Osteoblast (primary cell): Measurements from ENCODE around the gene FBRS. TPM values are rescaled to one million over a fixed set of nuclear protein-coding genes. Genes with fewer than 3 reads are reported as not detected.

Experiments used
- DNase-seq: peaks from one replicate; pipeline ENCODE4 v3.0.0; 2011; ENCODE audit warnings: low spot score, mixed read lengths; ENCODE audit not compliant: insufficient read length; ENCODE audit errors: missing footprints
- H2AFZ ChIP-seq: 2 replicates; pipeline ENCODE4 v1.6.0; 2011; ENCODE audit warnings: mild to moderate bottlenecking, low read length
- H3K27ac ChIP-seq: 2 replicates; pipeline ENCODE4 v1.5.1; 2011; ENCODE audit warnings: mild to moderate bottlenecking, low read depth, low read length, moderate library complexity
- H3K27me3 ChIP-seq: 2 replicates; pipeline ENCODE4 v1.6.0; 2012; ENCODE audit warnings: mild to moderate bottlenecking, control low read depth, inconsistent platforms, low read length, moderate library complexity; ENCODE audit not compliant: insufficient read depth
- H3K36me3 ChIP-seq: 2 replicates; pipeline ENCODE4 v1.5.1; 2011; ENCODE audit warnings: mild to moderate bottlenecking, low read length, control low read depth, moderate library complexity; ENCODE audit not compliant: insufficient read depth
- H3K4me1 ChIP-seq: 2 replicates; pipeline ENCODE4 v1.5.1; 2011; ENCODE audit warnings: mild to moderate bottlenecking, low read length, control low read depth, moderate library complexity; ENCODE audit not compliant: insufficient read depth
- H3K4me2 ChIP-seq: 2 replicates; pipeline ENCODE4 v1.6.0; 2011; ENCODE audit warnings: mild to moderate bottlenecking, low read length; ENCODE audit not compliant: insufficient read depth
- H3K4me3 ChIP-seq: fragments of 200-600 bp; sonication (generic); 3 replicates; pipeline ENCODE4 v1.5.1; 2012; ENCODE audit warnings: mild to moderate bottlenecking, low read length, inconsistent platforms; ENCODE audit not compliant: insufficient read depth
- H3K79me2 ChIP-seq: 2 replicates; pipeline ENCODE4 v1.6.0; 2012; ENCODE audit warnings: mild to moderate bottlenecking, low read length, control low read depth, inconsistent platforms; ENCODE audit not compliant: insufficient read depth
- H3K9me3 ChIP-seq: 2 replicates; pipeline ENCODE4 v1.5.1; 2011; ENCODE audit warnings: low read depth, low read length, control low read depth
- H4K20me1 ChIP-seq: 2 replicates; pipeline ENCODE4 v1.6.0; 2012; ENCODE audit warnings: mild to moderate bottlenecking, low read length, control low read depth; ENCODE audit not compliant: insufficient read depth
- CTCF ChIP-seq: IDR thresholded peaks from 2 replicates; pipeline ENCODE4 v1.5.1; 2011; ENCODE audit warnings: mild to moderate bottlenecking, low read depth, low read length, moderate library complexity; ENCODE audit errors: extremely low read depth
- total RNA-seq: library from RNA; depleted of rRNA; stranded (reverse); fragments of >200 nt; gene quantifications from 2 replicates; pipeline ENCODE4 v1.2.3, GENCODE V29; 2012

Gene FBRS
- total RNA-seq, 1 donor, result 30.8 TPM

- H3K4me3 ChIP-seq, result no peak overlapping the region
- peaks cover 43% of the 10 kb centered on the region for H3K79me2 ChIP-seq
- H4K20me1 ChIP-seq, result peaks cover 27% of the 10 kb centered on the region
- H3K27ac ChIP-seq, result no peak overlapping the region
- H3K4me1 ChIP-seq, result peaks cover 10% of the 10 kb centered on the region
- H3K4me2 ChIP-seq, result no peak overlapping the region
- H3K27me3 ChIP-seq, result no peaks in the 10 kb centered on the region
- DNase-seq, result no peak
- H3K36me3 ChIP-seq, result peaks cover 69% of the 10 kb centered on the region
- TF ChIP-seq CTCF, result no peak
- H3K9me3 ChIP-seq, result no peaks in the 10 kb centered on the region
- H2AFZ ChIP-seq, result no peak overlapping the region
These were observed 45.7 kb downstream of the FBRS start for GRCh38 chr16:30703971-30704370.

GRCh38 chr16:30706046-30706445 lies 47.8 kb downstream of the FBRS start:
- Histone ChIP-seq H3K79me2 (peaks cover 22% of the 10 kb centered on the region), H3K4me1 (no peaks in the 10 kb centered on the region), H4K20me1 (peaks cover 28% of the 10 kb centered on the region), H3K27me3 (no peaks in the 10 kb centered on the region), H3K27ac (no peak overlapping the region), H3K36me3 (peaks cover 84% of the 10 kb centered on the region), H3K4me3 (no peak overlapping the region), H3K9me3 (no peaks in the 10 kb centered on the region), H2AFZ (no peak overlapping the region), H3K4me2 (no peak overlapping the region)
- no peak for TF ChIP-seq CTCF
- no peak for DNase-seq

- H3K79me2 ChIP-seq, result peaks cover 4% of the 10 kb centered on the region
- no peaks in the 10 kb centered on the region for H3K9me3 ChIP-seq
- TF ChIP-seq CTCF, result no peak
- no peaks in the 10 kb centered on the region for H3K27me3 ChIP-seq
- peaks cover 42% of the 10 kb centered on the region for H4K20me1 ChIP-seq
- no peak overlapping the region for H3K4me3 ChIP-seq
- H3K36me3 ChIP-seq, result peaks cover 93% of the 10 kb centered on the region
- no peak overlapping the region for H3K27ac ChIP-seq
- no peak for DNase-seq
- H3K4me1 ChIP-seq, result peaks cover 10% of the 10 kb centered on the region
- H3K4me2 ChIP-seq, result no peak overlapping the region
- no peak overlapping the region for H2AFZ ChIP-seq
These were observed 52.7 kb downstream of the FBRS start for GRCh38 chr16:30710971-30711370.

- Histone ChIP-seq H3K79me2 (peaks cover 12% of the 10 kb centered on the region), H3K4me1 (peaks cover 10% of the 10 kb centered on the region), H4K20me1 (peaks cover 49% of the 10 kb centered on the region)
These were observed 53.5 kb downstream of the FBRS start for GRCh38 chr16:30711712-30712111.

More at GRCh38 chr16:30711712-30712111, 53.5 kb downstream of the FBRS start:
- H3K27ac ChIP-seq, result no peak overlapping the region
- no peak overlapping the region for H2AFZ ChIP-seq
- DNase-seq, result no peak
- H3K36me3 ChIP-seq, result peaks cover 93% of the 10 kb centered on the region
- no peak for TF ChIP-seq CTCF
- H3K9me3 ChIP-seq, result no peaks in the 10 kb centered on the region
- no peak overlapping the region for H3K4me2 ChIP-seq
- no peaks in the 10 kb centered on the region for H3K27me3 ChIP-seq
- H3K4me3 ChIP-seq, result no peak overlapping the region
